HG03045 (cell line): Measurements from ENCODE around the gene RTCA.
"Not testable (repeated sequence)": the region's sequence is repeated elsewhere in the genome, so short reads cannot be mapped to it uniquely, and the experiment has no call there.

Source experiments
- ATAC-seq: cut with Tn5 transposase; IDR thresholded peaks from one replicate; pipeline ENCODE4 v1.9.1; 2021; ENCODE audit warnings: mild to moderate bottlenecking, moderate library complexity; ENCODE audit not compliant: unreplicated experiment

RTCA gene

DNA sequence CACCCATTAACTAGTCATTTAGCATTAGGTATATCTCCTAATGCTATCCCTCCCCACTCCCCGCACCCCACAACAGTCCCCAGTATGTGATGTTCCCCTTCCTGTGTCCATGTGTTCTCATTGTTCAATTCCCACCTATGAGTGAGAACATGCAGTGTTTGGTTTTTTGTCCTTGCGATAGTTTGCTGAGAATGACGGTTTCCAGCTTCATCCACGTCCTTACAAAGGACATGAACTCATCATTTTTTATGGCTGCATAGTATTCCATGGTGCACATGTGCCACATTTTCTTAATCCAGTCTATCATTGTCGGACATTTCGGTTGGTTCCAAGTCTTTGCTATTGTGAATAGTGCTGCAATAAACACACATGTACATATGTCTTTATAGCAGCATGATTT is 7.6 kb upstream of the RTCA start:
- ATAC-seq: not testable (repeated sequence)

DNA sequence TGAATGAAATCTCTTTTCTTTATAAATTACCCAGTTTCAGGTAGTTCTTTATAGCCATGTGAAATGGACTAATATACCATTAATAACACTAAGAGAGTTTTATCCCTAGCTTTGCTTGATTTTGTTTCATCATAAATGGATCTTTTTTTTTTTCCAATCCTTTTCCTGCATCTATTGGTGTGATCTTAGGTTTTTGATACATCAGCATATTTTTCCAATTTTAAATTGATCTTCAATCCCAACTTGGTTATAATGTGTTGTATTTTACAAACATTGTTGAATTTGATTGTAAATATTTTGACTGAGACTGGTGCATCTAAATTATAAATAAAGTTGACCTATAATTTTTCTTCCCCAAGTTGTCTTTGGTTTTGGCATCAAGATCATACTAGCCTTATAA is 4.3 kb upstream of the RTCA start:
- no peak for ATAC-seq

DNA sequence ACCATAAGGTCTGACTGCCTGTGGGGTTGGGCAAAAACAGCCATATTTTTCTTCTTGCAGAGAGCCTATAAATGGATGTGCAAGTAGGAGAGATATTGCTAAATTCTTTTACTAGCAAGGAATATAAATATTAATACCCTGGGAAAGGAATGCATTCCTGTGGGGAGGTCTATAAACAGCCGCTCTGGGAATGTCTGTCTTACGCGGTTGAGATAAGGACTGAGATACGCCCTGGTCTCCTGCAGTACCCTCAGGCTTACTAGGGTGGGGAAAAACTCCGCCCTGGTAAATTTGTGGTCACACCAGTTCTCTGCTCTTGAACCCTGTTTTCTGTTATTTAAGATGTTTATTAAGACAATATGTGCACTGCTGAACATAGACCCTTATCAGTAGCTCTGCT is 1.9 kb upstream of the RTCA start:
- not testable (repeated sequence) for ATAC-seq

DNA sequence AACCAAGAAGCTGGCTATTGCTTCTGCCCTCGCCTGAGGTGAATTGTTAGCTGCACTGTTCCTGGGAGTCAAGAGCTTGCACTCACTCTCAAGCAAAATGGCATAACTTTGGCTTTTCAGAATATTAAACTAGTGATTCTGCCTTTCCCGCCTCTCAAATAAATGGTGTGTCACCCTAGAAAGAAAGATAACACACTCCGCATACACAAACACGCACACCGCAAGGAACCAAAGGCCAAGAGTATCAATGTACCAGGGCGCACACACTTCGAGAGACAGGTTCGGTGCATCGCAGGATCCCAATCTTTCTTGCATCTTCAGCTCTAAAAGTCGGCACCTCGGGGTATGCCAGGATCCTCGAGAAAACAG is 470 bp upstream of the RTCA start:
- peak; percentile 34 for ATAC-seq

DNA sequence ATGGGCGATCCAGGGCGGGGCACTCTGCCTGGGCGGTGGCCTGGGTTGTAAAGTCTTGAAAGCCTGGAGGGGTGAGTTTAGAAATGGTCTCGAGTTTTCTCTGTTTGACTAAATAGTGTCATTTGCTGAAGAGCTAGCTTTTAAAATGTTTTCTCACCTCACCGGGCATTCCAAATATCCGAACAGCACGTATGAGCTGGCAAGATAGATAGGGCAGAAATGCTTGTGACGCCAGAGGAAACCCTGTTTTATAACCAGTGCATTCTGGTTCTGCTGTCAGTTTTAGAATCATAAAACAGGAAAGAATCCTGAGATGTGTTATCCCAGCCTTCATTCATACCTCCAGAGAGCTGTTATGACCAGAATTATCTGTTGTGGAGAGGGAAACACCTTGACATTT is 725 bp downstream of the RTCA start:
- ATAC-seq: peak; percentile 40

DNA sequence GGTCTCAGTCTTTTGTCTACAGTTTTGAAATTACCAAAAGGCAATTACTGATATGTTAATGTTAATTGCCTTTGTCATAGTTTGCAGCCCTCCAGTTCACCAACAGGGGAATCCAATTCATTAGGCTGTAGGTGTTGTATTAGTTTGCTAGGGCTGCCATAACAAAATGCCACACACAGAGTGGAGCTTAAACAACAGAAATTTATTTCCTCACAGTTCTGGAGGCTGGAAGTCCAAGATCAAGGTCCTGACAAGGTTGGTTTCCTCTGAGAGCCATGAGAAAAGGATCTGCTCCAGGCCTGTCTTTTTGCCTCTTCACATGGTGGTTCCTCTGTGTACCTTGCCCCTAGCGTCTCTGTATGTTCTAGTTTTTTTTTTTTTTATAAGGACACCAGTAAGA is 1.3 kb downstream of the RTCA start:
- ATAC-seq: no peak

DNA sequence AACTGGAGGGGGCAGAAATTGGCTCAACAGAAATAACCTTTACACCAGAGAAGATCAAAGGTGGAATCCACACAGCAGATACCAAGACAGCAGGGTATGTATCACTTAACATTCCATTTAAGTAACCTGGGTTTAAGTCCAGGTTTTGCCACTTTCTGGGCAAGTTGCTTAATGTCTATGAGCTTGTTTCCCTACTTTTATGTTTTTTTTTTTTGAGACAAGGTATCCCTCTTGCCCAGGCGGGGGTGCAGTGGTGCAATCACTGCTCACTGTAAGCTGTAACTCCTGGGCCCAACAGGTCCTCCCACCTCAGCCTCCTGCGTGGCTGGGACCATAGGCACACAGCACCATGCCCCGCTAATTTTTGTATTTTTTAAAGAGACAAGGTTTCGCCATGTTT is 2.2 kb downstream of the RTCA start:
- no peak for ATAC-seq

DNA sequence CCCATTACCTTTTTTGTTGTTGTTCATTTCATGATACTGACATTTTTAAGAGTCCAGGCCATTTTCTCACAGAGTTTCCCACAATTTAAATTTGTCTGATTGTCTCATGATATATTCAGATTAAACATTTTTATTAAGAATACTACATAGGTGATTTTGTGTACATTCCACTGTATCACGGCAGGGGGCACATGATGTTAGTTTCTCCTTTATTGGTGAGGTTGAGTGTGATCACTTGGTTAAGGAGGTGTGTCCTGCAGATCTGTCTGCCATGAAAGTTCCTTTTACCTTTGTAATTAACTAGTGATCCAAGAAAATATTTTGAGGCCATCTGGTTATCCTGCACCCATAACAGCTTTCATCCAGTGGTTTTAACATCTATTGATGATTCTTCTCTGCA is 11.8 kb downstream of the RTCA start:
- ATAC-seq: no peak

DNA sequence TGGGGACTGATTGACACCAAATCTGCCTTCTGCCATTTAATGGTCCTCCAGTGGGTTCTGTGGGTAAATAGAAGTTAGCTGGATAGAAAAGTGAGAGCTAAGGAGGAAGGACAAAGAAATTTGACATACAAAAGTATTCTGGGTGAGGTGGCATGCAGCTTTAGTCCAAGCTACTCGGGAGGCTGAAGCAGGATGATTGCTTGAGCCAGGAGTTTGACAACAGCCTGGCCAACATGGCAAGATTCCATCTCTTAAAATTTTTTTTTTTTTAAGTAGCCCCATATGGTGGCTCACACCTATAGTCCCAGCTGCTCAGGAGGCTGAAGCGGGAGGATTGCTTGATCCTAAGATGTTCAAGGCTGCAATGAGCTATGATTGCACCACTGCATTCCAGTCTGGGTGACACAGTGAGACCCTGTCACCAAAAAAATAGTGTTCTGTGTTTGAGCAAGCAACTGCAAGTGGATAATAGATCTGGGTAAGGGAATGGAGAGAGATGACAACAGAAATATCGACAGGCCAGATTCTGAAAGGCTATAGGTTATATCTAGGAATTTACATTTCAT is 13.4 kb downstream of the RTCA start:
- ATAC-seq: no peak

DNA sequence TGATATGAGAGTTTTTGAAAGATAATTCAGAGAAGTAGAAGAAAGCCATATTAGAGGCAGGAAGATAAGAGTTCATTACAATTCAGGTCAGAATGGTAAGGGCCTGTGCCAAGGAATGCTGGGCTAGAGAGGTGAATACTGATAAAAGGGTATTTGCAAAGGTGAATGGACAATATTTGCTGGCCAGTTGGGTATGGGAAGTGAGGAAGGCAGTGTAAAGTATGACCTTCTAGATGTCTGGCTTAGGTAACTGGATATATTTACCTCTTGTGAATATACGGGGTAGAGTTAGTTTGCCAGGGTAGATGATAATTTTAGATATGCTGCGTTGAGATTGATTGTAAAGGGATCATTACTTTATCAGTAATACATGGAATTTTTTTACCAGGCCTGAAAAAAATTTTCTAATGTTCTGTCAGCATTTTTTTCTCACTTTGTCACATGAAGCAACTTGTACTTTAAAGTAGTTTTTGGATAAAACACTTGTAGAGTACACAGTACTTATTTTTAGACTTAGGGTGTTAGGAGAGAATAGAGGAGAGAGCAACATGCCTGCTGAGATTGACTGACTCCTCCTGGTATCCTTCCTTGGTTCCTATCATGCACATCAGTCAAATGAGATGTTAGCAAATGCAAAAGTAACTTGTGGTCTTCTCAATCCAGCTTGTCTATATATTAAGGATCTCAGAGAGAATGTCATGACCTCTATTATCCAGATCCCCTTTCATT is 14.1 kb downstream of the RTCA start:
- no peak for ATAC-seq

DNA sequence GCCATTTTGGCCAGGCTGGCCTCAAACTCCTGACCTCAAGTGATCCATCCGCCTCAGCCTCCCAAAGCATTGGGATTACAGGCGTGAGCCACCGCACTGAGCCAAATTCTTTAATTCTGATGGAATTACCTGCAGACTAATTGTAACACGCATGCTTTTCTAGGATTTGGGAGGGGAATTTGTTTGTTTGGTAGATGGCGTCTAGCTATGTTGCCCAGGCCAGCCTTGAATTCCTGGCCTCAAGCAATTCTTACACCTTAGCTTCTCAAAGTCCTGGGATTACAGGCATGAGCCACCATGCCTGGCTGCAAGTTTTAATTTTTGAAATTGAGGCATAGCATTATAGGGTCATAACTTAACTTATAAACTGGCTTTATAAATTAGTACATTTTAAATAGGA is 18.6 kb downstream of the RTCA start:
- ATAC-seq: no peak

DNA sequence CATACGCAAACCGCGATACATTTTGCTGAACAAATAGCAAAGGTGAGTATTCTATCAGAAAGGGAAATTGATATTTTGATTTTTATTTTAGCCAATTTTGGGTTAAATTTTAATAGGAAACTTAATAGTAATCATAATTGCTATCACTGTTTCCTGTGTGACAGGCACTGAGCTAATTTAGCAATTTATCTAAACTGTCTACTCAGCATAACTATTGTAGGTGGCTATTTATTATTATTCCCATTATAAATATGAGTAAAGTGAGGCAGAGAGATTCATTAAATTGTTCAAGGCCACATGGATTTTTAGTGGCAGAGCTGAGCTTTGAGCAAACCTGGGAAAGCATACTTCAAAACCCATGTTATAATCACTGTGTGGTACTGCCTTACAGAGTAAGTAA is 21.1 kb downstream of the RTCA start:
- no peak for ATAC-seq

DNA sequence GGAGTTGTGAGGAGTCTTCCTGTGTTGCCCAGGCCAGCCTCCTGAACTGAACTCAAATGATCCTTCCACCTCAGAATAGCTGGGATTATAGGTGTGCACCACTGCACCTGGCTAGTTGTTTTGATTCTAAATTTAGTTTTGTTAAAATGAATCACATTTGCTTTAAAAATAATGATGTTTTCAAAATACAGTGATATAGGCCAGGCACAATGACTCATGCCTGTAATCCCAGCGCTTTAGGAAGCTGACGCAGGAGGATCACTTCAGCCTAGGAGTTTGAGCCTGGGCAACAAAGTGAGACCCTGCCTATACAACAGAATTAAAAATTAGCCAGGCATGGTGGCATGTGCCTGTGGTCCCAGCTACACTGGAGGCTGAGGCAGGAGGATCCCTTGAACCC is 24.3 kb downstream of the RTCA start:
- ATAC-seq: no peak

DNA sequence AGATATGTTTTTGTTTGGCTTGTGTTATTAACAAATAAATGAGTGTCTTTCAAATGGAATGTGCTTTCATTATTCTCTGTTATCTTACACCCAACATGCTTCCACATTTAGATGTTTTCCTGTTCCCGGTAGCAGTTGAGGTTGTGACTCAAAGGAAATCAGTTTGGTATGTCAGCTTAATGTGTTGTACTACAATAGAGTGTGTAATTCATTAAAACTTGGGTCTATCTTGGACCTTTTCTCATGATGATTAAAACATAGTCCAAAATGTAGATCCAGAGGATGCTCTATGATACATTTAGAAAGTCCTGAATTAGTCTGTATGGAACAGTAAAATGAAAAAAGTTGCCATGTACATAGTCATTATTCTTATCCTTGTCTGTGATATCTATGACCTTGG is 26.7 kb downstream of the RTCA start:
- ATAC-seq: no peak

DNA sequence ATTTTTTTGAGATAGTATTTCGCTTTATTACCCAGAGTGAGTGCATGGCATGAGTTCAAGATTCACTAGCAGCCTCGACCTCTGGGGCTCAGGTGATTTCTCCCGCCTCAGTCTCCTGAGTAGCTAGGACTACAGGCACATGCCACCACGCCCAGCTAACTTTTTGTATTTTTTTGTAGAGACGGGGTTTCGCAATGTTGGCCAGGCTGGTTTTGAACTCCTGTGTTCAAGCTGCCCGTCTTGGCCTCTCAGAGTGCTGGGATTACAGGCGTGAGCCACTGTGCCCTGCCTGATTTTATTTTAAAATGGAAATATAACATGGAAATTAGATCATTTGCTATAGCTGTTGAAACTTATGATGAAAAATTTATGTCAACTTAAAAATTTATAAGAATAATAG is 30.1 kb downstream of the RTCA start:
- no peak for ATAC-seq

DNA sequence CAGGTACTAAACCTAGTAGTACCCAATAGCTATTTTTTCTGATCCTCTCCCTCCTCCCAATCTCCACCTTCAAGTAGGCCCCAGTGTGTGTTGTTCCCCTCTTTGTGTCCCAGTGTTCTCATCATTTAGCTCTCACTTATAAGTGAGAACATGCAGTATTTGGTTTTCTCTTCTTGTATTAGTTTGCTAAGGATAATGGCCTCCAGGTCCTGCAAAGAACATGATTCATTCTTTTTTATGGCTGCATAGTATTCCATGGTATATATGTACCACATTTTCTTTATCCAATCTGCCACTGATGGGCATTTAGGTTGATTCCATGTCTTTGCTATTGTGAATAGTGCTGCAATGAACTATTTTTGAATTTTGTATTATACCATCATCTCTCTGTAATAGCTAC is 31.0 kb downstream of the RTCA start:
- not testable (repeated sequence) for ATAC-seq

DNA sequence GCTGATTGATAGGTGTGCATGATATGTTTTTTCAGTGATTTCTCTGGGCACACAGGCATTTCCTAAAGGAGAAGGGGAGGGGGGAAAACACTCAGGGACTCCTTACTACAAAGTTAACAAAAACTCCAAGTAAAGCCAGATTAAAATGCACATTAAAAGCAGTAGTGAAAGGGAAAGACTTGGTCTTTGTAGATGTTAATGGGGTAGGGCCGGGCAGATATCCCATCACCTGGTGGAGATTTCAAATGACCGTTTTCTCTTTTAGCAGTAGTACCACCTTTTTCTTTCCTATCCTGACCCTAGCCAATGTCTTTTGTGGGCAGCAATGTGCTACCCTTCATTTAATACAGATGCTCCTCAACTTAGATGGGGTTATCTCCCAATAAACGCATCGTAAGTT is 32.5 kb downstream of the RTCA start:
- no peak for ATAC-seq

DNA sequence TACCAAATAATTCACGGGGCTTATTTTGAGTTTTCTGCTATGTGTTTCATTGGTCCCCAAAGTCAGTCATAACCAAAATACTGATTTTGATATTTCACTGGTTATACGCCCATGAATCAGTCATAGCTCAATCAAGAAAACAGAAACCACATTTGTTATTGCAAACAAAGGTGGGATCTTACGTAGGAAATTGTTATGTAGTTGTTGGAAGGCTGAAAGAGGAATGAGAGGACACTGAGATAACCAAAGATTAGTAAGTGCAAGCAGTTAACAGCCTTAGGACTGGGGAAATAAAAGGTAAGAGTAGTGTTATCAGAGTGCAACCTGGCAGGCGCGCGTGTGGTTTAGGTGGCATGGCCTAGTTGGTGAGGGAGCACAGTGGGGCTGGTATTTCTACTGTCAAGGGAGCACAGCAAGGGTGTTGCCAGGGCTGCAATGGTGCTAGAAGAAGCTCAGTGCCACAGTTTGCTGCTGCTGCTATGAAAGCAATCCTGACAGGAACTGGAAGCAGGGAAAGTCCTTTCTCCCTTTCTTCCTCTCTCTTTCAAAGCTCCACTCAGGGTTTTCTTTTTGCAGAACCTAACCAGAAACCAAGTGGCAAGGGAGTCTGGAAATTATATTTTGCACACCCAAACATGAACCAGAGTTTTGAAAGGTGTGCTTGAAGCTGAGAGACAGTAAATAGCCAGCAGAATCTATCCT is 33.7 kb downstream of the RTCA start:
- no peak for ATAC-seq

DNA sequence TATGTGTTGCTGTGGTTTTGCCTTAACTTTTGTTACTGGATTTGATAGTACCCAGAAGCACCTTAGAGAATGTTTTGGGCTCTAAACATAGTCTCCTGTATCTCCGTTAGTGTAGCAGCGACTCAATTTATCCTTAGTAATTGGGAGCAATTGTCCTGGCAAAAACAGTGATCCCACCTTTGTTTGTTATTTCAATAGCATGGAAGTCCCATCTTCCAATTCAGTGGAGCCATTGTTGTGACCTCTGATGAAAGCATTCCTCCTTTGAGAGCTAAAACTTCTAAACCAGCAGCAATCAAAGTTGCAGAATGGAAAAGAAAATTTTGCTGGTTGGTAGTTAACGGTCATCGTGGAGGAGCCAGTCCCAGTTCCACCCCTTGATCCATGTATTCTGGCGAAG is 34.7 kb downstream of the RTCA start:
- no peak for ATAC-seq

DNA sequence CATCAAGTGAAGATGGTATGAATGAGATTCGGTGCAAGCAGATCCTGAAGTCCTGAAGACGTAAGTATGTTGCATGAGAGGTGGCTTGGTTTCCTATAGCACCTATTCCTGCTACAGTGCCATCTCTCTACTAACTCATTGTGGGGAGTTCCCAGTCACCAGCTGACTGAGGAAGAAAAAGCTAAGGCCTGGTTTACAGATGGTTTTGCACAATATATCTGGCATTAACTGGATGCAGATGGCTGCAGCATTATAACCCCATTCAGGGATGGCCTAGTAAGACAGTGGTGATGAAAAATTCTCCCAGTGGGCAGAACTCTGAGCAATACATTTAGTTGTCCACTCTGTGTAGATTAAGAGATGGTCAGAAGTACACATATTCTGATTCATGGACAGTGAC is 36.7 kb downstream of the RTCA start:
- no peak for ATAC-seq

DNA sequence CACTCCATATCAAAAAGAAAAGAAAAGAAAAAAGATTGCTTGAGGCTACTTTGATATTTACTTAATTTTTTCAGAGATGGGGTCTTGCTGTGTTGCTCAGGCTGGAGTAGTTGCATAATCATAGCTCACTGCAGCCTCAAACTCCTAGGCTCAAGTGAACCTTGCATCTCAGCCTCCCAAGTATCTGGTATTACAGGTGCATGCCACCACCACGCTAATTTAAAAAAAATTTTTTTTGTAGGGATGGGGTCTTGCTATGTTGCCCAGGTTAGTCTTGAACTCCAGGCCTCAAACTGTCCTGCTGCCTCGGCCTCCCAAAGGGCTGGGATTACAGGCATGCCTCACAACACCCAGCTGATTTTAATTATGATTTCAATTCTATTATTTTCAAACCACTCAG is 38.2 kb downstream of the RTCA start:
- ATAC-seq: no peak

DNA sequence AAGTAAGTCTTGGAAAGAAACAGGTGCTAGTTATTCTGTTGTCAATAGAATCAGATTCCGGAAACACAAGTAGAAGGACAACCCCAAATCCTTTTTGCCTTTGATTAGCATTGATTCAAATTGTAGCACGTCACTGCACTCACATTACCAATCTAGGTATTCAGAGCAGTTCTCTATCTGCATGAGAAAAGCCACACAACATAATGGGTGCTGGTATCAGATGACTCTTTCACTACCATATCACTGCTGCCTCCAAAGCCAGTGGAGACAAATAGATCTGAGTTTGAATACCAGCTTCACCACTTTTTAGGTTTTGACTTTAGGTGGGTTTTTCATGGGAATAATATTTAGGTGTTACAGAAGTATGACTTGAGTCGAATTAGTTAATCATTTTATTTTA is 38.9 kb downstream of the RTCA start:
- no peak for ATAC-seq

DNA sequence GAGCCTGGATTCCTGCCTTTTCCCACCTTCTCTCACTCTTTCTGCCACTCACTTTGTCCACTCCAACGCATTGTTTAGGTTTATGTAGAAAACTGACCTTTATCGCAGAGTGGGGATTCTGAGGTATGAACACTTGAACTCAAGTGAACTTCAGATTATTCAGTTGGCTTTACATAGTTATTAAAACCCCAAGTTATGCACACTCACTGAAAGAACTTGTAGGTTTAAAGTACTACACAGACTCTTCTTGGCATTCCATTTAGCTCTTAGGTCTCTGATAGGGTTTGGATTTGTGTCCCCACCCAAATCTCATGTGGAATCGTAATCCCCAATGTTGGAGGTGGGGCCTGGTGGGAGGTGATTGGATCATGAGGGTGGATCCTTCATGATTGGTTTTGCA is 39.9 kb downstream of the RTCA start:
- no peak for ATAC-seq
